SK-N-SH treated with all-trans-retinoic acid at 6 μM for 48 hours (cell line): Measurements from ENCODE around the gene TRIM22.
A peak's percentile ranks its signal among the peaks of the same experiment; 100 is the strongest.
"Not testable (repeated sequence)": the region's sequence is repeated elsewhere in the genome, so short reads cannot be mapped to it uniquely, and the experiment has no call there.

ENCODE experiments used
- ATAC-seq: fragments of 200-7000 bp; cut with Tn5 transposase; 3 replicates; pipeline ENCODE4 v1.9.1; 2020; ENCODE audit warnings: mild to moderate bottlenecking, moderate library complexity
- ARNTL ChIP-seq: fragments of 450-650 bp; formaldehyde crosslinking; IDR thresholded peaks from 2 replicates; pipeline ENCODE4 v1.5.0; 2020; ENCODE audit warnings: low read depth, mild to moderate bottlenecking, moderate library complexity, borderline replicate concordance
- BACH2 ChIP-seq: fragments of 250-450 bp; sonication (Bioruptor Pico); IDR thresholded peaks from 2 replicates; pipeline ENCODE4 v1.9.0; 2021; ENCODE audit warnings: mild to moderate bottlenecking, borderline replicate concordance
- CREB5 ChIP-seq: fragments of 250-450 bp; sonication (Bioruptor Pico); IDR thresholded peaks from 2 replicates; pipeline ENCODE4 v1.5.1; 2020; ENCODE audit warnings: low read depth, mild to moderate bottlenecking, moderate library complexity
- CSDC2 ChIP-seq: fragments of 250-450 bp; sonication (Bioruptor Pico); IDR thresholded peaks from 2 replicates; pipeline ENCODE4 v1.5.0; 2020; ENCODE audit warnings: mild to moderate bottlenecking, moderate library complexity
- CSRNP3 ChIP-seq: fragments of 250-450 bp; sonication (Bioruptor Pico); IDR thresholded peaks from 2 replicates; pipeline ENCODE4 v1.5.1; 2021; ENCODE audit warnings: mild to moderate bottlenecking, moderate library complexity
- ESRRG ChIP-seq: fragments of 250-450 bp; sonication (Bioruptor Pico); IDR thresholded peaks from 2 replicates; pipeline ENCODE4 v1.6.1; 2021; ENCODE audit warnings: mild to moderate bottlenecking
- ISL1 ChIP-seq: fragments of 250-450 bp; sonication (Bioruptor Pico); IDR thresholded peaks from 2 replicates; pipeline ENCODE4 v2.1.2; 2022; ENCODE audit warnings: mild to moderate bottlenecking, moderate library complexity
- OSR1 ChIP-seq: fragments of 250-450 bp; sonication (Bioruptor Pico); IDR thresholded peaks from 2 replicates; pipeline ENCODE4 v1.8.0; 2022; ENCODE audit warnings: moderate library complexity, mild to moderate bottlenecking, inconsistent platforms
- PATZ1 ChIP-seq: fragments of 250-450 bp; sonication (Bioruptor Pico); IDR thresholded peaks from 2 replicates; pipeline ENCODE4 v1.8.0; 2020; ENCODE audit warnings: mild to moderate bottlenecking, moderate library complexity, borderline replicate concordance
- POU6F1 ChIP-seq: fragments of 250-450 bp; sonication (Bioruptor Pico); IDR thresholded peaks from 2 replicates; pipeline ENCODE4 v1.8.0; 2021; ENCODE audit warnings: low read depth, mild to moderate bottlenecking, moderate library complexity, borderline replicate concordance
- PPARA ChIP-seq: fragments of 250-450 bp; sonication (Bioruptor Pico); IDR thresholded peaks from 2 replicates; pipeline ENCODE4 v1.5.0; 2020; ENCODE audit warnings: mild to moderate bottlenecking, borderline replicate concordance
- RARB ChIP-seq: fragments of 250-450 bp; sonication (Bioruptor Pico); IDR thresholded peaks from 2 replicates; pipeline ENCODE4 v1.8.0; 2021; ENCODE audit warnings: mild to moderate bottlenecking, moderate library complexity
- SNAI2 ChIP-seq: fragments of 250-450 bp; sonication (Bioruptor Pico); IDR thresholded peaks from 2 replicates; pipeline ENCODE4 v1.5.0; 2020; ENCODE audit warnings: mild to moderate bottlenecking, moderate library complexity
- TCF4 ChIP-seq: fragments of 250-450 bp; sonication (Bioruptor Pico); IDR thresholded peaks from 2 replicates; pipeline ENCODE4 v1.8.0; 2021; ENCODE audit warnings: mild to moderate bottlenecking, moderate library complexity, borderline replicate concordance
- TOX ChIP-seq: fragments of 250-450 bp; sonication (Bioruptor Pico); IDR thresholded peaks from 2 replicates; pipeline ENCODE4 v1.8.0; 2021; ENCODE audit warnings: mild to moderate bottlenecking, moderate library complexity, borderline replicate concordance
- TSHZ2 ChIP-seq: fragments of 250-450 bp; sonication (Bioruptor Pico); IDR thresholded peaks from 2 replicates; pipeline ENCODE4 v1.5.0; 2020; ENCODE audit warnings: mild to moderate bottlenecking, moderate library complexity
- ZC3H10 ChIP-seq: fragments of 250-450 bp; sonication (Bioruptor Pico); IDR thresholded peaks from 2 replicates; pipeline ENCODE4 v1.5.1; 2021; ENCODE audit warnings: mild to moderate bottlenecking, moderate library complexity
- ZFP3 ChIP-seq: fragments of 250-450 bp; sonication (Bioruptor Pico); IDR thresholded peaks from 2 replicates; pipeline ENCODE4 v1.5.0; 2020; ENCODE audit warnings: mild to moderate bottlenecking, moderate library complexity
- ZFP30 ChIP-seq: fragments of 450-650 bp; formaldehyde crosslinking; IDR thresholded peaks from 2 replicates; pipeline ENCODE4 v1.5.0; 2022; ENCODE audit warnings: mild to moderate bottlenecking, moderate library complexity
- ZNF565 ChIP-seq: fragments of 450-650 bp; formaldehyde crosslinking; conservative IDR thresholded peaks from 2 replicates; pipeline ENCODE4 v1.5.0; 2020; ENCODE audit warnings: low read depth, mild to moderate bottlenecking, moderate library complexity
- ZNF70 ChIP-seq: fragments of 450-650 bp; formaldehyde crosslinking; IDR thresholded peaks from 2 replicates; pipeline ENCODE4 v1.5.0; 2020; ENCODE audit warnings: mild to moderate bottlenecking, moderate library complexity
- ZNF8 ChIP-seq: fragments of 450-650 bp; formaldehyde crosslinking; IDR thresholded peaks from 2 replicates; pipeline ENCODE4 v1.5.0; 2020; ENCODE audit warnings: mild to moderate bottlenecking, moderate library complexity

The TRIM22 gene

DNA sequence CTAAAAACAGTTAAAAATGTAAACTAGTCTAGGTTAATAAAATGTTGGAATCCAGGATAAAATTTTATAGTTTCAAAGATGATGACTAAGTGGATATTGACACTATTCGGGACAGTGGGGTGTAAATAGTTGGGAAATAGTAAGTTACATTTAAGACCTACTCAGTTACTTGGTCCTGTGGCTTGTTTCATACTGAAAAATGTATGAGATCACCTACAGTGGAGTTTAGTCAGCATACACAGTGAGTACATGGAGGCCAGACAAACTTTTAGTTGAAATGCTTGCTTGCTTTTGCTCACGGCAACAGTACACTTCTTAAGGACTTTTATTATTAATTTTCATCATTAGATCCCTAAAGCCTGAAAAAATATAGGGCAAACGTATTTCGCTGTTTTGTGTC lies 16.1 kb downstream of the TRIM22 start:
- TF ChIP-seq ESRRG (no peak), ZC3H10 (no peak)
- ATAC-seq: no peak

DNA sequence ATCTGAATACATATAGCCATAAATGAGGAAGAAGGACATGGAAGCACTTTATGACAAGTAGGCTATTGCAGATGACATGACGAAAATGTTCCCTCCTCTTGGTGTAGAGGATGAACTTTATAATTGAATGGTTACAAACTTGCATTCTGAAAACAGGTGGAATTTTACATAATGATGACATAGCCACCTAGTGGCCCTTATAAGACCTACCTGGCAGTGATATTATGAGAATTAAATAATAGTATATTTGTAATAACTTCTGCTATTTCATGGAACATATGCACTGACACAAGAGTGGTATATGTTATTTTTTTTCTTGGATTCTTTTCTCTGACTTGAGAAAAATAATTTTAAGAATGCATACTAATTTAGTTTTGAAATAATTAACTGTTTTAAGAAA lies 22.9 kb downstream of the TRIM22 start:
- peak; percentile 71; the same call in 2 of the 3 replicates for ATAC-seq
- TF ChIP-seq OSR1: no peak
- no peak for TF ChIP-seq PATZ1 (CRISPR knock-in tag)
- TF ChIP-seq TCF4: no peak
- no peak for TF ChIP-seq CREB5
- TF ChIP-seq POU6F1 (CRISPR knock-in tag): no peak

DNA sequence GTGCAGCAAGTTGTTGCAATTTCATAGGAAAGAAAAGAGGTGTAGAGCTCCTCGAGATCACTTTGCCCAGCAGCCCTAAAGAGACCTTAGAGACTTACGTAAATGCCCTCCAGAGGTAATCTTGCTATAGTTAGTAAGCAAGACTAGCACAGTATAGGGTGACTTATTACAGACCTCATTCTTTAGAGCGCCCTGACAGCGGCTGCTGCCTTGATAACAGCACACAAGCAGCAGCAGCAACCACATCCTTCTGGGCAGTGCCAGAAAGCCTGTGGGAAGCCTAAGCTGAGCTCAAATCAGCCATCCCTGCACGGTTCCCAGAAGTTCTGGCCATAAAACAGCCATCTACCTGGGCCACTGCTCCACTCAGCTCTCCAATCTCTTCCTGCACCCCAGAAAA lies 24.1 kb downstream of the TRIM22 start:
- TF ChIP-seq TSHZ2 (CRISPR knock-in tag) (no peak), TCF4 (no peak), CSDC2 (CRISPR knock-in tag) (no peak), ZFP30 (no peak), PATZ1 (CRISPR knock-in tag) (no peak), ZNF8 (no peak), TOX (no peak), ARNTL (no peak), OSR1 (no peak), CREB5 (no peak), SNAI2 (CRISPR knock-in tag) (no peak), ESRRG (no peak), CSRNP3 (no peak), ZNF565 (CRISPR knock-in tag) (no peak), RARB (CRISPR knock-in tag) (no peak), ZNF70 (CRISPR knock-in tag) (no peak), BACH2 (CRISPR knock-in tag) (no peak), PPARA (CRISPR knock-in tag) (no peak), ISL1 (CRISPR knock-in tag) (no peak), ZFP3 (CRISPR knock-in tag) (no peak)
- peak; percentile 50; the same call in 2 of the 3 replicates for ATAC-seq

DNA sequence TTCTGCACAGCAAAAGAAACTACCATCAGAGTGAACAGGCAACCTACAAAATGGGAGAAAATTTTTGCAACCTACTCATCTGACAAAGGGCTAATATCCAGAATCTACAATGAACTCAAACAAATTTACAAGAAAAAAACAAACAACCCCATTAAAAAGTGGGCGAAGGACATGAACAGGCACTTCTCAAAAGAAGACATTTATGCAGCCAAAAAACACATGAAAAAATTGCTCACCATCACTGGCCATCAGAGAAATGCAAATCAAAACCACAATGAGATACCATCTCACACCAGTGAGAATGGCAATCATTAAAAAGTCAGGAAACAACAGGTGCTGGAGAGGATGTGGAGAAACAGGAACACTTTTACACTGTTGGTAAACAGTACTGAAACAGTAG lies 26.9 kb downstream of the TRIM22 start:
- ATAC-seq: not testable (repeated sequence)
